Measurements from ENCODE around the gene AFM.

DNA sequence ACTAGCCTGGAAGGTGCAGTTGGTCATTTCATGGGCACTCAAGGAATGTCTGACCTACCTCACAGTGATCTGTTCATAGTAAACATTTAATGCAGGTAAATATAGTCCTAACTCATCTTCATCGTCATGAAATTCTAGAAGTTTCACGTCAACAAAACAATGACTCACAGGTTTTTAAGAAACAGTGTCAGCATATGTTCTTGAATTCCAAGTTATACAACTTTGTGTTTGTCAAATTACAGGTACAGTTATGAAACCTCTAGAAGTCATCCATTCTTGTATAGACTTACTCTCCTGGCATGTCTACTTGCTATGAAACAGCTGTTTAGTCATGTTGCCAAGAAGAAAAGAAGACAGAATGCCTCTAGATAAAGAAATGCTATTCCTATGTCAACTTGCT lies 46.6 kb downstream of the AFM start:
- TF ChIP-seq EZH2 (IDR thresholded peaks at IDR 0.05; ENCODE audit: low read length, missing control alignments) (no peak), CTCF (conservative IDR thresholded peaks at IDR 0.05 in 1 of 2, IDR thresholded peaks at IDR 0.05 in 1 of 2; ENCODE audit: low read depth in 1 of 2, low read length in 2 of 2) (no peak)
